Stimulated activated CD4-positive, alpha-beta T cell treated with anti-CD3 and anti-CD28 coated beads, Interleukin-12 subunit alpha, Interleukin-12 subunit beta, amount 100 ng/mL, for 4 hours (primary cell): Measurements from ENCODE around the gene SOX30.

Source experiments
- DNase-seq: peaks from one replicate; pipeline ENCODE4 v3.0.0-alpha.2; 2020

Gene SOX30

DNA sequence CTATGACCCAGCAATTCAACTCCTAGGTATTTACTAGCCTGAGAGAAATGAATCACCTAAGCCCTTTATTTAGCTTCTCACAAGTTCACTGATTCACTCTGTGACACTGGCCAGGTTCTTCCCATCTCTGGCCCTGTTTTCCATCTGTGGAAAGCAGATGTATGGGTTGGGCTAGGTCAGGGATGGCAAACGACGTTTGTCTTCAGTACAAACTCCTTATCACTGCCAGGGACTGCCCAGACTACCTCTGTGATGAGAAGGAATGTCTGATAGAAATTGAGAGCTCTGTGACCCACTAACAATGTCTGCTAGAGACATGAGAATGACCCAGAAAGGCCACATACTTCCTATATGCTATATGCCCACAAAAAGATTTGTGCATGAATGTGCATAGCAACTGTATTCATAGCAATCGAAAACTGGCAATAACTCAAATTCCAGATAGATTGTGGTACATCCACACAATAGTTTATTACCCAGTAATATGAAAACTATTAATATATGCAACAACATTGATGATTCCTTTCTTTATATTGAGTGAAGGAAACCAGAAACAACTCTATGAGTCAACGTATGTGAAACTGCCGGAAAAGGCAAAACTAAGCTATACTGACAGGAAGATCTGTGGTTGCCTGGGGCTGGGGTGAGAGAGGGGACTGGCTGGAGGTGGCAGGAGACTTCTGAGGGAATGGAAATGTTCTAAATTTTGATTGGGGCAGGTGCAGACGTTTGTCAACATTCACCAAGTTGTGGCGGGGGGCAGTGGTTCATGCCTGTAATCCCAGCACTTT, 44.7 kb downstream of the SOX30 start:
- peak; percentile 45 for DNase-seq

DNA sequence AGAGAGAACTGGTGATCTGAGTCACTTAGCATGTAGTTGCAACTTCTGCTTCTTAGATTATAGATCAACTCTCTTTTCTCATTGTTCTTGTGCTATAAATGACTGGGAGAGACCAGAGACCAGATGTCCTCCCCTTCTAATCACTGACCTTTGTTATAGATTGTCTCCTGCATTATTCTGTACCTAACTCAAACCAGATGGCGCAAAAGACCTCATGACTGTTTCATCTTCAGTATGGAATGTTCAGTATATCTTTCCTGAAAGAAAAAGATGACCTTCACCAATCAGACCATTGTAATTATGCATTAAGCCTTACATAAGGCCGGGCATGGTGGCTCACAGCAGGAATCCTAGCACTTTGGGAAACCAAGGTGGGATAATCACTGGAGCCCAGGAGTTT, 46.2 kb downstream of the SOX30 start:
- no peak for DNase-seq

DNA sequence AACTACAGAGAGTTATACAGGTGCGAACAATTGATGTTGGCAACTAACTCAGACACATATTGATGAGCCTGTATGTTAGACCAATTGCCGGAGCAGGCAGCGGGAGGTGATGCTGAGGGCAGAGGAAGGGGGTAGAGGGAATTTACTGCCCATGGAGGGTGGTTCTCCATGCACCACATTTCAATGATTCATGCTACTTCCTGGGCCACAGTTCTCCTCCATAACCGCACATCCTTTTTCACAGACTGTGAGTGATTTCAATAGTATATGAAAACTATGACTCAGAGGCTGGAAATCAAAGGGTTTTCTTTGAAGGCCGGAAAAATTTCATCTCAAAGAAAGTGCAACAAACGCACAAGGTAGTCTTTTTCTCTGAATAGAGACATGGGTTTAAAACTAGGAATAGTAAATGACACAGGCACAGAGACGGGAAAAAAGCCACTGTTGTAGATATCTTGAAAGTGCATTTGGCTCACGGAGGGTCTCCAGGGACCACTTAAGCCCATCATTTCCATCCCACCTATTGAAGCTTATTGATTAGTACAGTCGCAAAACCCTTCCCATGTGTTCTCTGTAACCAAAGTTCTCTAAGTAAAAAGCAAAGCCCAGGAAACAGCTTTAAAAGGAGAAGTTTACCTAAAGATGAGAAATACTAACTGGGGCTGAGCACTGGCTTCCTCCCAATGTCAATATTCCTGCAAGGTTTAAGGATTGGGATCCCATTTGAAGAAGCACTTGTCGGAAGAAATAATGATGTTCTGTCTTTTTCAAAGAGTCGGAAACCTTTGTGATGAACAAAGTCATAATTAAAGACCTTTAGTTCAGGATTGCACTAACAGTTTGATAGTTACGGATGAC, 48.7 kb downstream of the SOX30 start:
- peak; percentile 50 for DNase-seq

DNA sequence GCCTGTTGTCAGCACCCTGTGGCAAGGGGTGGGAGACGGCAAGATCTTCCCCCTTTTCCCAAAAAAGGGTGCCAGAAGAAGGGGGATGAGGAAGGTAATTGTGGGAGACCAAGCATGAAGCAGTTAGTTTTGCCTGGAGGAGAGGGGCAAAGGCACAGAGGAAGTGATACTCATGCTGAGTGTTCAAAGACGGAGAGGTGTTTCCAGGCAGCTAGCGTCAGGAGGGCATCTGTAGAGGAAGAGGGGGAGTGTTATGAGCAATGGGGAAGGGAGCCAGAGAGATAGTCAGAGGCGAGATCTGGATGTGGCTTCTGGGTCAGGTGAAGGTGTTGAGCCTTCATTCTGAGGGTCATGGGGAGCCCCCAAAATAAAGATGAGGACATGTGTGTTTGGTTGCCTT, 49.7 kb downstream of the SOX30 start:
- DNase-seq, result peak; percentile 33

DNA sequence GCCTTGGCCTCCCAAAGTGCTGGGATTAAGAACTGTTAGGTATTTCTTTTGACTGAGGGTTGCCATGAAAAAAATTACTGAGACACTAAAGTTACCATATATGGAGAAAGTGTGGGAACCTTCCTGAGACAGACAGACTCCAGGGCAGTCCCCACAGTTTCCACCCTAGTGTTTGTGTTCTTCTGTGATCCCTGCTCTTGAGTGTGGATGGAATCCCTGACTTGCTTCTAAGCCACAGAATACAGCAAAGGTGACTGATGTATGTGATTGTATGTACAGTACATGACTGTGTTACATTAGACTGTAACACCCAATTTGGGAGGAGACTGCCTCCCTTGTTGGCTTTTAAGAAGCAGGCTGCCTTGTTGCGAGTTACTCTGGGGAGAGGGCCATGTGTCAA, 52.0 kb downstream of the SOX30 start:
- DNase-seq, result no peak

DNA sequence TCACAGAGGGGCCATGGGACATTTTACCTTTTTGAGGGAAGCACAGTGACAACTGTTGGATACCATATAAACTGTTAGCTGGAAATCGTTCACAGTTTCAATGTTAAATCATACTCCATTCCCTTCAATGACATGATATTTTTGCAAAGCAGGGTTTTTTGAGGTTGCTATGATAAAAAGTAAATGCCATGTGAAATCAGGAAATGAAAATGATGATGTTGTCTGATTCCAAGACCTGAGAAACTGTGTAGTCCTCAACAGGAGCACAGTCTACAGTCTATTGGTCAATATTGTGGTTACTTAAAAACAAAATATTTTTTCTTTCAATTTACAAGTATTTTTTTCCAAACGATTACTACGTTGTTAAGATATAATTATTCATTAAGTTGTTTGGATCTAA, 52.7 kb downstream of the SOX30 start:
- no peak for DNase-seq

DNA sequence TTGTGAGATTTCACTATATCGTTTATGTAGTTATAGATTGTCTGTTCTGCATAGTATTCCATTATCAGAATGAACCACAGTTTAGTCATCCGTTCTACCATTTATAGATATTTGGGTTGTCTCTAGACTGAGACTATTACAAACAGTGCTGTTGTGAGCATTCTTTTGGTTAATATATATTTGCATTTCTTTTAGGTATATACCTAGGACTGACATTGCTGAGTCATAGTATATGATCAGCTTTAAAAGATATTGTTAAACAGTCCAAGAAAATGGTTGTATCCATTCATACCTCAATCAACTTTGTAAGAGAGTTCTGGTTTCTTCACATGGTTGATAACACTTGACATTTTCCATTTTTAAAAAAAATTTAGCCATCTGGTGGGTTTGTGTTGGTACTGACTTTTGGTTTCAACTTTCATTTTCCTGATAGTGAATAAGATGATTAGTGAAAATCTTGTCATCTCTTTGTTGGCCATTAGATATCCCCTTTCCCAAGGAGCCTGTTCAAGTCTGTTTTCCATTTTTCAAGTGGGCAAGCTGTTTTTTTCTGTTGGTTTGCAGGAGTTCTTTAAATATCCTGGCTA, 53.8 kb downstream of the SOX30 start:
- DNase-seq, result no peak

DNA sequence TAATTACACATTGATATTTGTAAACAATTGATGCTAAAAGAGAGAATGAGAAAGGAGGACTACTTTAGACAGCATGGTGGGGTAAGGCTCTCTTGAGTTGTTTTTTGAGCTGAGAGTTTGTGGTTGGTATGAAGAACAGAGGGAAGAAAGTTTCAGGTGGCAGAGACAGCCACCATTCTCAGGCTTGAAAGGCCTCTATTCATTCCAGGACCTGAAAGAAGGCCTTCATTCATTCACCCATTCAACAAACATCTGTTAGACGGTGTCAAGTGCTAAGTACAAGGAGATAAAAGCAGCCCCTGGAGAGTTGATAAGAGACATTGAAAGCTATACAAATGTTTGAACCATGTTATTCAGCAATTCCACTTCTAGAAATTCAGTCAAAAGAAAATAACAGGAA, 55.0 kb downstream of the SOX30 start:
- no peak for DNase-seq

DNA sequence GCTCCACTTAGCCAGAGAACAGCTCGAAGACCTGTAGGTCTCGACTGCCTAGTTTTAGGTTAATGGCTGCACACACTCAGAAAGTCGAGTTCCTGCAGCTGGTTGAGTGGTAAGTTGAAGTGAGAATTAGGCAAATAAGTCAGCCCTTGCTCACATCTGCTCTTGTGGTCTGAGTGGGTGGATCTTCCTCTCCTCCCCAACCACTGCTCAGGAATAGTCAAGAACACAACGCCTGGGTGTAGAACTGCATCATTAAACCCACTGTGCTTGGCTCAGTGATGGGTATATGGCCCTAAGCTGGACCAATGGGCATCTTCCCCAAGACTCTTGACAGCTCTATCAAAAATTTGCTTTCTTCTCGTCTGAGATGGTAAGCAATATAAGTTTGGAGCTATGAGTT, 55.8 kb downstream of the SOX30 start:
- peak; percentile 23 for DNase-seq

DNA sequence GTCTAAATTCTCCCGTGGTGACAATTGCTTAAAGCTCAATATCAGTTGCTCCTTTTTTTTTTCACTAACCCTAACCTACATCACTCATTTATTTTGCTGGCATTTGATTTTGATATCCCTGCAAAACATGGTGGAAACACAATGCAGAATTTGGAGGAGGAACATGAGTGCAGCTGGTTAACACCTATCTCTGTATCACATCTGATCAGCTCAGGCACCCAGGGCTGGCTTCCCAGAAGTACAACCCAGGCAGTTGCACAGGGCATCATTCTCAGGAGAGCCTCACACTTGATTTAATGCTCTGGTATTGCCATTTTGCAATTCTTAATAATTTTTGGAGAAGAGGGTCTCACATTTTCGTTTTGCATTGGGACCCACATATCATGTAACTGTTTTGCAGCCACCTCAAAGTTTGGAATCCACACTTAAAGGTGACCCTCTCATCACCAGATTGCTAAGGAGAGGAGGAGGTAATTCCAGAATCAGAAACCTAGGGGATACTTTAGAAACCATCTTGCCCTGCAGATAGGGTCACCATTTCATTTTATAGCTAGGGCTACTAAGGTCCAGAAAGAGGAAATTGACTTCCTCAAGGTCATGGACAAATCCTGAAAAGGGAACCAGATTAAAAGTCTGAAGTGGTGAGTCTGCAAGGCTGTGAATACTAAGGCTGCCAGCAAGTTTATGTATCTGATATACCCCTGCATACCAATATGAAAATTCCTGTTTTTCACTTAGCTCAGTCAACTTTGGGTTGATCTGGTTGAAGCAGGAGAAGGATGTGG, 57.4 kb downstream of the SOX30 start:
- no peak for DNase-seq

DNA sequence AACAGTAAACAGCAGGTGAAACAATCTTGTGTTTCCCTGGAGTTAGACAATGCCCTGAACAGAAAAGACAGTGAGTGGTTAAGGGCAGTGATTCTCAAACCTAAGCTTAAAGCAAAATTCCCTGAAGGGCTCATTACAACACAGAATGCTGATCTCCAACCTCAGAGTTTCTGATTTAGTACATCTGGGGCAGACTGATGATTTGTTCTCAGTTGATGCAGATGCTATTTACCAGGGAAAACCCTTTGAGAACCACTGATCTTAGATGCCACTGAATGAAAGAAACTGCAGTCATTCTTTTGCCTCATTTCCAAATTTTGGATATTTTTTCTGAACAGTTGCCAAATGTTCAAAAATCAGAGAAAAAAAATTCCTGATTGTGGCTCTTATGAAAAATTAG, 58.0 kb downstream of the SOX30 start:
- no peak for DNase-seq

DNA sequence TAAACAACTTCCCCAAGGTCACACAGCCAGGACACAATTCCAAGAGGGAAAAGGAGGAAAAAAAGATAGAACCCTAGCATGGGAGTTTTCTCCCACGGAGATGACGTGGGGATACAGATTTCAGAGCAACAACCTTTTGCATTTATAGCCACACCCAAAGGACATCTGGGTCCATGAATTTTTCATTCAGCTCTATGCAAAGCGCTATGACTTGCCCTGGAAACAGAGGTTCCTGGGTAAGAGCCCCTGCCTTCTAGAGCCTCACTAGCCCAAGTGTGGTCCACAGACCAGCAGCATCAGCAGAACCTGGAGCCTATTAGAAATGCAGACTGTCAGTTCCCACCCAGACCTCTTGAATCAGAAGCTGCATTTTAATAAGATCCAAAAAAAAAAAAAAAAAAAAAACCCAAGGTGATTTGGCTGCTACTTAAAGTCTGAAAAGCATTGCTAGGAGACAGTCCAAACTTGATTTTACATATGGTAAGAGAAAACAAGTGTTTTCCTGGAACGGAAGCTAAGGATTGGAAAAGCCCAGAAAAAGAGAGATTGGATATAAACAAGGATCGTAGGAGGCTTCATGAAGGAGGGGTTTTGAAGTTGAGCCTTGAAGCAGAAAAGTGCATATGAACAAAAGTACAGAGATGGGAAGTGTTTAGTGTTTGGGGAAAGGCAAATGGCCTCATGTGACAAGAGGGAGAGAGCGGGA, 59.0 kb downstream of the SOX30 start:
- no peak for DNase-seq

DNA sequence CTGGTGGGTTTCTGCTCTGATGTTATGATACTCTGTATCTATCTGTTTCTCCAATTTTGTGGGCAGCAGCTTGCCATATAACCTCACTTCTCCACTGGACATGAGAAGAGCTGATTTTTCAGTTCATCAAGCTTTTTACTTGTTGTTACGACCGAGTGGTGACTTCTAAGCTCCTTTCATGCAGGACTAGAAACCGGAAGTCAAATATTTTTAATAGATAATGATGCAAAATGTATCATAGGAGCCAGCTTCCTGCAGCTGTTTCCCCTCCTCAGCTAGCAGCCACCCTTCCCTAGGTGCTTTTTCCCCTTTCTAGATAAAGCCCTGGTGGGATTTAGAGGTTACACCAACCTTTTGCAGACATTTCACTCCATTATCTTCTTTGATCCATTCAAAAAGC, 59.6 kb downstream of the SOX30 start:
- no peak for DNase-seq

DNA sequence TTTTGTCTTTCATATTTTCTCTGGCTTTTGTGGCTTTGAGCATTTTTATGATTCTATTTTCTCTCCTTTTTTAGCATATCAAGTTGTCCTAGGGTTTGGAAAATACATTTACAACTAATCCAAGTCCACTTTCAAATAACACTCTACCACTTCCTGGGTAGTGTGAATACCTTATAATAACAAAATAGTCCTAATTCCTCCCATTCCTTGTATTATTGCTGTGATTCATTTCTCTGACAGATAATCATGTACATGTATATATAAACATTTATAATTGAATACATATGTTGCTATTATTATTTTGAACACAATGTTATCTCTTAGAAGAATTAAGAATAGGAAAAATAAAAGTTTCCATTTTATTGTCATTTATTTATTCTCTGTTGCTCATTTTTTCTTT, 61.8 kb downstream of the SOX30 start:
- DNase-seq, result no peak

DNA sequence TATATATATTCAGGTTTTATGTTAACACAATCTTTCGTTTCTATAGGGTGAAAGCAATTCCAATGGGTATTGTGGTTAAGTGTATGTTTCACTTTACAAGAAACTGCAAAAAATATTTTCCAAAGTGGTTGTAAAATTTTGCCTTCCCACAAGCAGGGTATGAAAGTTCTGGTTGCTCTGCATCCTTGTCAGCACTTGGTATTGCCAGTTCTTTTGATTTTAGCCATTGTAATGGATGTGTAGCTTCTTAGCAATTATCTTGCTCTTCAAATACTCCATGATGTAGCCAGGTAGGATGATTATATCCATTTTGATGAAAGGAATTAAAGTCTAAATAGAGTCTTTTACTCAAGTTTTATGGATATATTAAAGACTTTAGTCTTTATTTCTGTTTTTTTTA, 67.6 kb downstream of the SOX30 start:
- no peak for DNase-seq

DNA sequence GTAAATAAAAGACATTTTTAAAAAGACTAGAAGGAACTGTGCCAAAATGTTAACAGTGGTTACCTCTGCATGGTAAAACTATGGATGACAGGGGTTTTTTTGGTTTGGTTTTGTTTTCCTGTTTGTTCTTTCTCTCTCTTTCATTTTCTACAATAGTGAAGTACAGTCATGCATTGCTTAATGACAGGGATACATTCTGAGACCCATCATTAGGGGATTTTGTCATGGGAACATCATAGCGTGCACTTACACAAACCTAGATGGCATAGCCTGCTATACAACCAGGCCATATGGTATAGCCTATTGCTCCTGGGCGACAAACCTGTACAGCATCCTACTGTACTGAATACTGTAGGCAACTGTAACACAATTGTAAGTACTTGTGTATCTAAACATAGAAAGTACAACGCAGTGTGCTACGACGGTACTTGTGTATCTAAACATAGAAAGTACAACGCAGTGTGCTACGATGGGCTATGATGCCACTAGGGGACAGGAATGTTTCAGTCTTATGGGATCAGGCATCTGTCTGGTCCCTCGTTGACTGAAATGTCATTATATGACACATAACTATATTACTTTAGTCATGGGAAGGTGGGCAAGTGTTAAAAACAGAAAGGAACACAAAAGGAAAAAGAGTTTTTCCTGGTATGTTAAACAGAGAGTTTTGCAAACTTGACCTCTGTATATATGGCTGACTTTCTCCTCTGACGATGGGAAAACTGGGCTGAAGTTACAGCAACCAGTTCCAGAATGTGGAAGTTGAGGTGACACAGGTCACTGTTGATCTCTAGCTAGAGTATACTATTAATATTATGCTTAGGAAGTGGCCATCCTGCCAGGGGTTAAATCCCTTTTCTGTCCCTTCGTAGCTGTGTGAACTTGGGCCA, 69.3 kb downstream of the SOX30 start:
- DNase-seq, result no peak

DNA sequence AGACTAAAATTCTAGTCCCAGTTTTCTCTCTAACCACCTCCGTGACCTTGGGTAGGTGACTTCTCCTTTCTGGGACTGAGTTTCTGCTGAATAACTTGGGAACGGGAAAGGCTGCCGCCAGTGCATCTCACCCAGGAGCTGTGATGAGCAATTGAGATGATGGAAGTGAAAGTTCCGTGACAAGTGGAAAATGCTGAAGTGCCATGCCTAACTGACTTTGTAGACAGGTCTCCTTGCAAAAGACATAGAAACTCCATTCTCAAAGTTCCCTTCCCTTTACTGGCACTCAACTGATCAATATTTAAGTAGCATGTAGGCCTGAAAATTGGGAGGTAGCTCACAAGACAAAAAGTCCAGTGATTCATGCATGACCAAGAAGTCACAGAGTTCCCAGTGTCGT, 70.3 kb downstream of the SOX30 start:
- no peak for DNase-seq

DNA sequence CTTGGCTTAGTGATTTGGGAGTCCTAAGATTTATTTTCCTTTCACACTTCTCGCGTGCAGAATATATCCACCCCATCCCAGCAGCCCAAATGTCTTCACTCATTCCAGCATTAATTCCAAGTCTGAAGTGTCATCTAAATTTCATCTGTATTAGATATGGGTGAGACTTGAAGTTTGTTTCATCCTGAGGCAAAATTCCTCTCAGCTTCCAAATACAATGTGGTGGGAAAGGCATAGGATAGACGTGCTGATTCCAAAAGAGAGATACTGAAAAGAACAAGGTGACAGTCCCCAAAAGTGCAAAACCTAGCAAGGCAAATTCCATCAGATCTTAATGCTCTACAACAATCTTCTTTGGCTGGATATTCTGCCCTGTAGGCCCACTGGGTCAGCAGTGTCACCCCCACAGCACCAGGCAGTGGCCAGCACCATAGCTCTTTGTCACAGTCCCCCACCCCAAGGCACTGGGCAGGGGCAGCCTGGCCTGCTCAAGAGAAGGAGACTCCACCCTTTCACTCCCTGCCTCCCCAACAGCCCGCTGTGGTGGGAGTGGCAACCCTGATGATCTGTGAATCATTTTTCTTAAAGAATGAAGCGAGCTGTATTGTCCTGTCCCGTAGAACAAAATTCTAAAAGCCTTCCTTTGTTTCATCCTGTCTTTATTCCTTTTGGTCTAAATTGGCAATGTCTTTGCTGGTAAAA, 74.0 kb downstream of the SOX30 start:
- no peak for DNase-seq

DNA sequence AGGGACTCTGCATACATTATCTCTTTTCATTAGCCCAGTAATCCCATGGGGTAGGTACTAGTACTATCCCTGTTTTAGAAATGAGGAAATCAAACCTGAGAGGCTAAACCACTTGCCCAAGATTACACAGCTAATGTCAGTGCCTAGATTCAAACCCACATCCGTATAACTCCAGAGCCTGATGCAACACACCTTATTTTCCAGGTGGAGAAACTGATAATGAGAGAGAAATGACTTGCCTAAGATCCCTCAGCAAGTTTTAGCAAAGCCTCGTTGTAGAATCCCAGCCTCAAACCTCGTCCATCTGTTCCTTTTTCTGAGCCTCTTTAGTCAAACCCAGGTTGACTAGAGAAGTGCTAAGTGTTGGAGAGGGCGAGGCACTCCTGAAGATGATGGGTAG, 75.6 kb downstream of the SOX30 start:
- DNase-seq, result no peak
